Memory B cell (primary cell): ENCODE results near the gene ARHGEF37.
A peak's percentile ranks its signal among the peaks of the same experiment; 100 is the strongest.
"Not testable (repeated sequence)": the region's sequence is repeated elsewhere in the genome, so short reads cannot be mapped to it uniquely, and the experiment has no call there.

Experiments used
- ATAC-seq: fragments of 150-1000 bp; cut with Tn5 transposase; 2 replicates; pipeline ENCODE4 v1.10.0; 2021; ENCODE audit warnings: low read depth, mild to moderate bottlenecking, moderate library complexity
- DNase-seq, 2 donors: peaks; one replicate each; pipeline ENCODE4 v3.0.0; 2022; ENCODE audit warnings: low spot score in 2 of 2
- H3K27ac Mint-ChIP-seq: one replicate; pipeline ENCODE4 v1.8.0; 2022; ENCODE audit warnings: mild to moderate bottlenecking, moderate library complexity, mixed read lengths
- H3K27me3 Mint-ChIP-seq: one replicate; pipeline ENCODE4 v1.8.0; 2022; ENCODE audit warnings: mixed read lengths
- H3K36me3 Mint-ChIP-seq: one replicate; pipeline ENCODE4 v1.8.0; 2022; ENCODE audit warnings: mild to moderate bottlenecking, mixed read lengths
- H3K4me1 Mint-ChIP-seq: one replicate; pipeline ENCODE4 v1.8.0; 2022; ENCODE audit warnings: mixed read lengths
- H3K4me3 Mint-ChIP-seq: one replicate; pipeline ENCODE4 v1.8.0; 2022; ENCODE audit warnings: mild to moderate bottlenecking, moderate library complexity, mixed read lengths
- H3K9me3 Mint-ChIP-seq: one replicate; pipeline ENCODE4 v1.8.0; 2022; ENCODE audit warnings: mixed read lengths

Gene ARHGEF37

GRCh38 chr5:149581931-149582768 is 852 bp downstream of the ARHGEF37 start:
- Mint-ChIP-seq H3K9me3 (no peaks in the 10 kb centered on the region), H3K36me3 (no peaks in the 10 kb centered on the region), H3K27ac (no peak overlapping the region), H3K27me3 (no peaks in the 10 kb centered on the region), H3K4me1 (peaks cover 5% of the 10 kb centered on the region), H3K4me3 (peak overlapping the region; percentile 53)
- no peak for DNase-seq
- ATAC-seq = no peak

GRCh38 chr5:149583394-149583793 is 2.1 kb downstream of the ARHGEF37 start:
- no peaks in the 10 kb centered on the region for H3K27me3 Mint-ChIP-seq
- no peak overlapping the region for H3K27ac Mint-ChIP-seq
- H3K4me3 Mint-ChIP-seq = no peak overlapping the region
- DNase-seq (no peak), ATAC-seq (no peak)
- H3K36me3 Mint-ChIP-seq = no peaks in the 10 kb centered on the region
- H3K4me1 Mint-ChIP-seq = peaks cover 5% of the 10 kb centered on the region
- no peaks in the 10 kb centered on the region for H3K9me3 Mint-ChIP-seq

GRCh38 chr5:149584121-149584520 is 2.8 kb downstream of the ARHGEF37 start:
- H3K4me3 Mint-ChIP-seq = no peak overlapping the region
- H3K4me1 Mint-ChIP-seq = peaks cover 5% of the 10 kb centered on the region
- DNase-seq (no peak), ATAC-seq (no peak)
- no peaks in the 10 kb centered on the region for H3K27me3 Mint-ChIP-seq
- H3K27ac Mint-ChIP-seq = no peak overlapping the region
- no peaks in the 10 kb centered on the region for H3K36me3 Mint-ChIP-seq
- H3K9me3 Mint-ChIP-seq = no peaks in the 10 kb centered on the region

- no peaks in the 10 kb centered on the region for H3K36me3 Mint-ChIP-seq
- H3K27me3 Mint-ChIP-seq = no peaks in the 10 kb centered on the region
- DNase-seq (no peak), ATAC-seq (no peak)
- no peak overlapping the region for H3K27ac Mint-ChIP-seq
- H3K4me3 Mint-ChIP-seq = no peak overlapping the region
- no peaks in the 10 kb centered on the region for H3K9me3 Mint-ChIP-seq
- H3K4me1 Mint-ChIP-seq = peaks cover 3% of the 10 kb centered on the region
Measured at GRCh38 chr5:149585910-149586309, 4.6 kb downstream of the ARHGEF37 start.

- H3K27me3 Mint-ChIP-seq = no peaks in the 10 kb centered on the region
- H3K4me3 Mint-ChIP-seq = no peak overlapping the region
- H3K4me1 Mint-ChIP-seq = peaks cover 3% of the 10 kb centered on the region
- peak overlapping the region; percentile 26 for H3K27ac Mint-ChIP-seq
- no peaks in the 10 kb centered on the region for H3K36me3 Mint-ChIP-seq
- no peak for ATAC-seq
- no peaks in the 10 kb centered on the region for H3K9me3 Mint-ChIP-seq
- no peak for DNase-seq
Measured at GRCh38 chr5:149586708-149587318, 5.5 kb downstream of the ARHGEF37 start.

- no peaks in the 10 kb centered on the region for H3K27me3 Mint-ChIP-seq
- H3K36me3 Mint-ChIP-seq = no peaks in the 10 kb centered on the region
- H3K9me3 Mint-ChIP-seq = no peaks in the 10 kb centered on the region
- H3K4me3 Mint-ChIP-seq = no peak overlapping the region
- H3K27ac Mint-ChIP-seq = no peak overlapping the region
- H3K4me1 Mint-ChIP-seq = peaks cover 5% of the 10 kb centered on the region
- ATAC-seq (no peak), DNase-seq (no peak)
Measured at GRCh38 chr5:149588936-149589335, 7.6 kb downstream of the ARHGEF37 start.

GRCh38 chr5:149593370-149593769 is 12.1 kb downstream of the ARHGEF37 start:
- Mint-ChIP-seq H3K27me3 (no peaks in the 10 kb centered on the region), H3K27ac (no peak overlapping the region), H3K9me3 (peaks cover under 1% of the 10 kb centered on the region), H3K36me3 (peaks cover 2% of the 10 kb centered on the region), H3K4me3 (no peak overlapping the region), H3K4me1 (peaks cover 20% of the 10 kb centered on the region)
- DNase-seq = no peak
- no peak for ATAC-seq

- H3K27me3 Mint-ChIP-seq = no peaks in the 10 kb centered on the region
- H3K4me1 Mint-ChIP-seq = peaks cover 21% of the 10 kb centered on the region
- no peak overlapping the region for H3K27ac Mint-ChIP-seq
- no peak overlapping the region for H3K4me3 Mint-ChIP-seq
- H3K9me3 Mint-ChIP-seq = peaks cover 1% of the 10 kb centered on the region
- DNase-seq (no peak), ATAC-seq (no peak)
- peaks cover 3% of the 10 kb centered on the region for H3K36me3 Mint-ChIP-seq
Measured at GRCh38 chr5:149594206-149594895, 13.1 kb downstream of the ARHGEF37 start.

GRCh38 chr5:149595105-149595504 is 13.8 kb downstream of the ARHGEF37 start:
- H3K27me3 Mint-ChIP-seq, H3K9me3 Mint-ChIP-seq, DNase-seq, H3K27ac Mint-ChIP-seq, ATAC-seq, H3K4me3 Mint-ChIP-seq, H3K36me3 Mint-ChIP-seq: not testable (repeated sequence)
- H3K4me1 Mint-ChIP-seq = peaks cover 21% of the 10 kb centered on the region

- DNase-seq = no peak
- Mint-ChIP-seq H3K27me3 (no peaks in the 10 kb centered on the region), H3K27ac (peak overlapping the region; percentile 30), H3K4me3 (peak overlapping the region; percentile 45), H3K36me3 (peaks cover 3% of the 10 kb centered on the region), H3K4me1 (peaks cover 23% of the 10 kb centered on the region), H3K9me3 (peaks cover 1% of the 10 kb centered on the region)
- ATAC-seq = peak; percentile 70
Measured at GRCh38 chr5:149596712-149597111, 15.4 kb downstream of the ARHGEF37 start.

- H3K9me3 Mint-ChIP-seq = peaks cover 1% of the 10 kb centered on the region
- ATAC-seq (no peak), DNase-seq (no peak)
- H3K27me3 Mint-ChIP-seq = no peaks in the 10 kb centered on the region
- peaks cover 3% of the 10 kb centered on the region for H3K36me3 Mint-ChIP-seq
- H3K27ac Mint-ChIP-seq = no peak overlapping the region
- peaks cover 21% of the 10 kb centered on the region for H3K4me1 Mint-ChIP-seq
- H3K4me3 Mint-ChIP-seq = no peak overlapping the region
Measured at GRCh38 chr5:149597618-149598017, 16.3 kb downstream of the ARHGEF37 start.

GRCh38 chr5:149598234-149598633 is 16.9 kb downstream of the ARHGEF37 start:
- H3K36me3 Mint-ChIP-seq, H3K27me3 Mint-ChIP-seq, H3K4me3 Mint-ChIP-seq, ATAC-seq, H3K9me3 Mint-ChIP-seq, DNase-seq: not testable (repeated sequence)
- Mint-ChIP-seq H3K27ac (peak overlapping the region; percentile 32), H3K4me1 (peaks cover 21% of the 10 kb centered on the region)

- no peak overlapping the region for H3K27ac Mint-ChIP-seq
- H3K4me1 Mint-ChIP-seq = peaks cover 21% of the 10 kb centered on the region
- ATAC-seq (no peak), DNase-seq (no peak)
- H3K9me3 Mint-ChIP-seq = peaks cover 1% of the 10 kb centered on the region
- H3K36me3 Mint-ChIP-seq = peaks cover 3% of the 10 kb centered on the region
- H3K4me3 Mint-ChIP-seq = no peak overlapping the region
- no peaks in the 10 kb centered on the region for H3K27me3 Mint-ChIP-seq
Measured at GRCh38 chr5:149598966-149599365, 17.7 kb downstream of the ARHGEF37 start.

- ATAC-seq (no peak), DNase-seq (no peak)
- Mint-ChIP-seq H3K36me3 (peaks cover 3% of the 10 kb centered on the region), H3K27me3 (no peaks in the 10 kb centered on the region), H3K27ac (no peak overlapping the region), H3K4me3 (no peak overlapping the region), H3K9me3 (peaks cover 1% of the 10 kb centered on the region), H3K4me1 (peaks cover 21% of the 10 kb centered on the region)
Measured at GRCh38 chr5:149599375-149599774, 18.1 kb downstream of the ARHGEF37 start.
